Measurements from ENCODE around the gene PIGA.
"Not testable (repeated sequence)": the region's sequence is repeated elsewhere in the genome, so short reads cannot be mapped to it uniquely, and the experiment has no call there.

Gene PIGA

GRCh38 chrX:15293451-15293850 lies 41.9 kb downstream of the PIGA start:
- H3K9ac ChIP-seq (ENCODE audit: low read depth, low read length), result no peak overlapping the region
- WGBS, result 100% methylated on average over 1 of the region's 2 CpGs
- no peak overlapping the region for H3K27ac ChIP-seq (ENCODE audit: low read depth, low read length)

GRCh38 chrX:15292861-15293260 lies 42.5 kb downstream of the PIGA start:
- Histone ChIP-seq H3K27ac (ENCODE audit: low read depth, low read length) (no peak overlapping the region), H3K4me3 (ENCODE audit: low read length) (no peak overlapping the region), H3K4me1 (ENCODE audit: insufficient read depth, low read length) (no peaks in the 10 kb centered on the region), H3K36me3 (ENCODE audit: insufficient read depth, low read length) (no peaks in the 10 kb centered on the region), H3K9ac (ENCODE audit: low read depth, low read length) (no peak overlapping the region), H3K27me3 (ENCODE audit: insufficient read depth, low read length) (no peaks in the 10 kb centered on the region), H3K9me3 (ENCODE audit: insufficient read depth, low read depth, low read length) (no peaks in the 10 kb centered on the region)
- WGBS, result 90% methylated on average over 3 of the region's 3 CpGs

More at GRCh38 chrX:15293451-15293850, 41.9 kb downstream of the PIGA start:
- no peaks in the 10 kb centered on the region for H3K9me3 ChIP-seq (ENCODE audit: insufficient read depth, low read depth, low read length)
- no peaks in the 10 kb centered on the region for H3K4me1 ChIP-seq (ENCODE audit: insufficient read depth, low read length)
- H3K36me3 ChIP-seq (ENCODE audit: insufficient read depth, low read length), result no peaks in the 10 kb centered on the region
- no peak overlapping the region for H3K4me3 ChIP-seq (ENCODE audit: low read length)
- no peaks in the 10 kb centered on the region for H3K27me3 ChIP-seq (ENCODE audit: insufficient read depth, low read length)

- no CpG with 5 or more reads among the region's 1 CpG for WGBS
- Histone ChIP-seq H3K9me3 (ENCODE audit: insufficient read depth, low read depth, low read length) (no peaks in the 10 kb centered on the region), H3K27ac (ENCODE audit: low read depth, low read length) (no peak overlapping the region), H3K9ac (ENCODE audit: low read depth, low read length) (no peak overlapping the region), H3K36me3 (ENCODE audit: insufficient read depth, low read length) (no peaks in the 10 kb centered on the region), H3K4me3 (ENCODE audit: low read length) (no peak overlapping the region), H3K4me1 (ENCODE audit: insufficient read depth, low read length) (no peaks in the 10 kb centered on the region), H3K27me3 (ENCODE audit: insufficient read depth, low read length) (no peaks in the 10 kb centered on the region)
Observed at GRCh38 chrX:15277604-15278003, 57.7 kb downstream of the PIGA start.

- Histone ChIP-seq H3K4me1 (ENCODE audit: insufficient read depth, low read length) (peaks cover 5% of the 10 kb centered on the region), H3K4me3 (ENCODE audit: low read length) (no peak overlapping the region), H3K9me3 (ENCODE audit: insufficient read depth, low read depth, low read length) (no peaks in the 10 kb centered on the region), H3K27me3 (ENCODE audit: insufficient read depth, low read length) (no peaks in the 10 kb centered on the region), H3K27ac (ENCODE audit: low read depth, low read length) (no peak overlapping the region), H3K36me3 (ENCODE audit: insufficient read depth, low read length) (no peaks in the 10 kb centered on the region), H3K9ac (ENCODE audit: low read depth, low read length) (no peak overlapping the region)
- 94% methylated on average over 2 of the region's 2 CpGs for WGBS
Observed at GRCh38 chrX:15274946-15275345, 60.4 kb downstream of the PIGA start.

- not testable (repeated sequence) for H3K36me3 ChIP-seq (ENCODE audit: insufficient read depth, low read length); H3K4me3 ChIP-seq (ENCODE audit: low read length); H3K27ac ChIP-seq (ENCODE audit: low read depth, low read length); H3K9ac ChIP-seq (ENCODE audit: low read depth, low read length); H3K9me3 ChIP-seq (ENCODE audit: insufficient read depth, low read depth, low read length); H3K27me3 ChIP-seq (ENCODE audit: insufficient read depth, low read length); H3K4me1 ChIP-seq (ENCODE audit: insufficient read depth, low read length)
- 93% methylated on average over 10 of the region's 10 CpGs for WGBS
Observed at GRCh38 chrX:15273275-15273674, 62.0 kb downstream of the PIGA start.

GRCh38 chrX:15271757-15272156 lies 63.6 kb downstream of the PIGA start:
- H3K4me3 ChIP-seq (ENCODE audit: low read length), result no peak overlapping the region
- no peak overlapping the region for H3K27ac ChIP-seq (ENCODE audit: low read depth, low read length)
- no peaks in the 10 kb centered on the region for H3K27me3 ChIP-seq (ENCODE audit: insufficient read depth, low read length)
- no peaks in the 10 kb centered on the region for H3K9me3 ChIP-seq (ENCODE audit: insufficient read depth, low read depth, low read length)
- H3K36me3 ChIP-seq (ENCODE audit: insufficient read depth, low read length), result no peaks in the 10 kb centered on the region
- no peak overlapping the region for H3K9ac ChIP-seq (ENCODE audit: low read depth, low read length)
- peaks cover 8% of the 10 kb centered on the region for H3K4me1 ChIP-seq (ENCODE audit: insufficient read depth, low read length)
- WGBS, result 67% methylated on average over 1 of the region's 1 CpG

GRCh38 chrX:15269618-15270521 lies 65.5 kb downstream of the PIGA start, which contains the start of gene ASB9:
Gene ASB9, minus strand, starts transcription at chrX:15270083. Its CDS starts 209 bp downstream, at chrX:15269874.
- Histone ChIP-seq H3K27me3 (ENCODE audit: insufficient read depth, low read length) (no peaks in the 10 kb centered on the region), H3K9me3 (ENCODE audit: insufficient read depth, low read depth, low read length) (no peaks in the 10 kb centered on the region), H3K27ac (ENCODE audit: low read depth, low read length) (no peak within 1 kb of the TSS), H3K4me1 (ENCODE audit: insufficient read depth, low read length) (peaks cover 8% of the 10 kb centered on the region), H3K4me3 (ENCODE audit: low read length) (no peak within 1 kb of the TSS), H3K36me3 (ENCODE audit: insufficient read depth, low read length) (no peaks in the 10 kb centered on the region), H3K9ac (ENCODE audit: low read depth, low read length) (peak within 1 kb of the TSS; percentile 26; the same call in 1 of the 2 replicates)
- WGBS, result 57% methylated on average over 15 of the region's 15 CpGs

Measured in HUES64 (cell line).